Epithelial cell of proximal tubule (primary cell): Measurements from ENCODE around the gene SH3PXD2B. TPM values are rescaled to one million over a fixed set of nuclear protein-coding genes. Genes with fewer than 3 reads are reported as not detected.

Experiments
- DNase-seq: peaks from one replicate; pipeline ENCODE4 v3.0.0-alpha.2; 2011; ENCODE audit warnings: low read depth
- H3K4me3 ChIP-seq: 2 replicates; pipeline ENCODE4 v1.5.1; 2011; ENCODE audit warnings: low read depth, mild to moderate bottlenecking, low read length
- total RNA-seq: library from RNA; depleted of rRNA; stranded (reverse); fragments of >200 nt; gene quantifications from 2 replicates; pipeline ENCODE4 v1.2.3, GENCODE V29; 2015
- TF ChIP-seq, protein P1 (sequence below): conservative IDR thresholded peaks from 2 replicates; pipeline ENCODE4 v1.5.1; 2012; ENCODE audit warnings: low read depth, mild to moderate bottlenecking, low read length

Gene SH3PXD2B
- total RNA-seq, 1 donor from 2014 or later = 23.7 TPM

DNA sequence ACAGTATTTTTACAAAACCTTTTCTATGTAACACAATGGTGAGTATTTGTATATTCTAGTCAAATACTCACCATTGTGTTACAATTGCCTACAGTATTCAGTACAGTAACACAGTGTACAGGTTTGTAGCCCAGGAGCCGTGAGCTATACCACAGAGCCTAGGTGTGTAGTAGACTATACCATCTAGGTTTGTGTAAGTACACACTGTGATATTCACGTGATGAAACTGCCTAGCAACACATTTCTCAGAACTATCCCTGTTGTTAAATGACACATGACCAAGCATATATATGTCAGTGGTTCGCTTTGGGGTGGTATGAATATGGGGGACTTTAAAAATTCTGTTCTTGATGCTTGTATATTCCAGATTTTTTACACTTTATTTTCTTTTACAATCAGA lies 21.3 kb downstream of the SH3PXD2B start:
- DNase-seq = no peak
- no peak overlapping the region for H3K4me3 ChIP-seq
- TF ChIP-seq, protein P1, sequence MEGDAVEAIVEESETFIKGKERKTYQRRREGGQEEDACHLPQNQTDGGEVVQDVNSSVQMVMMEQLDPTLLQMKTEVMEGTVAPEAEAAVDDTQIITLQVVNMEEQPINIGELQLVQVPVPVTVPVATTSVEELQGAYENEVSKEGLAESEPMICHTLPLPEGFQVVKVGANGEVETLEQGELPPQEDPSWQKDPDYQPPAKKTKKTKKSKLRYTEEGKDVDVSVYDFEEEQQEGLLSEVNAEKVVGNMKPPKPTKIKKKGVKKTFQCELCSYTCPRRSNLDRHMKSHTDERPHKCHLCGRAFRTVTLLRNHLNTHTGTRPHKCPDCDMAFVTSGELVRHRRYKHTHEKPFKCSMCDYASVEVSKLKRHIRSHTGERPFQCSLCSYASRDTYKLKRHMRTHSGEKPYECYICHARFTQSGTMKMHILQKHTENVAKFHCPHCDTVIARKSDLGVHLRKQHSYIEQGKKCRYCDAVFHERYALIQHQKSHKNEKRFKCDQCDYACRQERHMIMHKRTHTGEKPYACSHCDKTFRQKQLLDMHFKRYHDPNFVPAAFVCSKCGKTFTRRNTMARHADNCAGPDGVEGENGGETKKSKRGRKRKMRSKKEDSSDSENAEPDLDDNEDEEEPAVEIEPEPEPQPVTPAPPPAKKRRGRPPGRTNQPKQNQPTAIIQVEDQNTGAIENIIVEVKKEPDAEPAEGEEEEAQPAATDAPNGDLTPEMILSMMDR = no peak

DNA sequence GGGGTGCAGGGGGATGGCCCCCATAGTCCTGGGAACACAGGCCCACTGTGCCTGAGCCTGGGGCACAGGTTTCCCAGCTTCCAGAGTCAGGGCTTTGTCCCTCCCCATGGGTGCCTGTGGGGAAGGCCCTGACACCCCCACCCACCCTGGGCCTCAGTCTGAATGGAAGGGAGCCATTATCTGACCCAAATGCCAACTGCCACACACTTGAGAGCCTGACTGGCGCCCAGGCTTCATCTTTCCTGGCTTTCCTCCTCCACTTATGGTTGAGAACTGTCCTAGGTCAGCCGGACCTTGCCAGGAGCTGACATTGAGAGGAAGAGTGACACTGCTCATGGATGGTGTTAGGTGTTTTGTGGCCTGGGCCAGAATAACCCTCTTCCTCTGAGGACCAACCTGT lies 24.0 kb downstream of the SH3PXD2B start:
- no peak overlapping the region for H3K4me3 ChIP-seq
- no peak for DNase-seq
- TF ChIP-seq, protein P1 = no peak

DNA sequence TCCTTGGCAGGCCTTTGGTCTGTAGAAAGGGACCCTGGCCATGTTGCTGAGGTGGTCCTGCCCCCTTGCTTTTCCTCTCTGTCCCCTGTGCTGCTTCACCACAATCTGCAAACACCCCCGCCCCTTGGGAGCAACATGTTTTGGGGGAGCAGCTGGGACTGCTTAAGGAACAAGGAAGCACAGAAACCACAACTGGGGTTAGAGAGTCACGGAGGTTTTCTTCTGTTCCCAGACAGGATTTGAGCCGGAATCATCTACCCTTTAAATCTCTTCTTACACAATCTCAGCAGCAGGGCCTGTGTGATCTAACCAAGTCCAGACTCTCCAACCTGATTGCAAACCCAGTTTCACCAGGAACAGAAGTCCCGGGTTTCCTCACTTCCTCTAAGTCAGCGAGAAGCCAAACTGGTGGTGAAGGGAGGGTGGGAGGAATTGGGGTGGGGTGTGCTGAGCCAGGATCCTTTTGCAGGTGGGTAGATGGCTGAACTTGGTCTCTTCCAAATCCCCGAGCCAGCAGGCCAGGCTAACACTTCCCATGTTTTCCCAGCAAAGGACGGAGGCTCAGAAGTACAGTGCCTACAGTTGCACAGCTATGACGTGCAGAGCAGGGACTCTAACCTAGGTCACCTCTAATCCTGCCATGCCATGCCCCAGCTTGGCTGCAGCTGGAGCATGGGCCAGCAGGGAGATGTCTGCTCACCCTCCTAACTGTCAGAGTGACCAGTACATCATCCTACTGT lies 25.0 kb downstream of the SH3PXD2B start:
- DNase-seq = no peak
- H3K4me3 ChIP-seq = no peak overlapping the region
- TF ChIP-seq, protein P1 = no peak

DNA sequence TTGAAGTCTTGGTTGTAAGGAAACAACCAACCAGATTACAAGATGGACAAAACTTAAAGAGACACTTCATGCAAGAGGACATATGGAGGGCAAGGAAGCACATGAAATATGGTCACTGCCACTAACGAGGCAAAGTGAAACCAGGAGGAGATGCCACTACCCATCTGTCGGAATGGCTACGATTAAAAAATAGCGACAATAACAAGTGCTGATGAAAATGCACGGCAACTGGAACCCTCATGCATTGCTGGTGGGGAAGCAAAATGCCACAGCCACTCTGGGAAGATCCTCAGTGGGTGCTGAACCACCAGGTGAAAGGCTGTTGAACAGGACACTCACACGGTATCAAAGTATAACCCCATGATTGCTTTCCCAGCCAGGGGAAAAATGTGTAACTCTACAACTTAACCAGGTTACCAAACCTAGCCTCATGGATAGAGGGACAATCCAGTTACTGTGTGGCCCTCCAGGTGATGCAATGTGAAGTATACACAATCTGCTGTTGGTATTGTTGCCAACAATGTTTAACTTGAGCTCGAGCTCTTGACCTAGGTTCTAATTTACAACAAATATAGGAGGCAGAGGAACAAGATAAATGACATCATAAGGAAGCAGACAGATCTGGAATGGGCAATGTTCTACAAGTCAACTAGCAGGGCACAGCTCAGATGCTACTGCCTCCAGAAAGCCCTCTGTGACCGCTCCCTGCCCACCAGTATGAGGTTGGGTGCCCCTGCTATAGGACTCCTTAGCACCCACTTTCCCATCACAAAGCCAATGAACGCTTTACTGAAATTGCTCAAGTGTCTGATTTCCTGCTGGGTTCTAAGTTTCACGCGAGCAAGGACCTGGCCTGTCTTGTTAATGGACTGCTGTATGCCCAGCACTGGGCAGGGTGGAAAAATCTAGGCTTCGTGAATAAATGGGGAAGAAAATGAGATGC lies 25.8 kb downstream of the SH3PXD2B start:
- H3K4me3 ChIP-seq = no peak overlapping the region
- no peak for DNase-seq
- TF ChIP-seq, protein P1 = no peak

DNA sequence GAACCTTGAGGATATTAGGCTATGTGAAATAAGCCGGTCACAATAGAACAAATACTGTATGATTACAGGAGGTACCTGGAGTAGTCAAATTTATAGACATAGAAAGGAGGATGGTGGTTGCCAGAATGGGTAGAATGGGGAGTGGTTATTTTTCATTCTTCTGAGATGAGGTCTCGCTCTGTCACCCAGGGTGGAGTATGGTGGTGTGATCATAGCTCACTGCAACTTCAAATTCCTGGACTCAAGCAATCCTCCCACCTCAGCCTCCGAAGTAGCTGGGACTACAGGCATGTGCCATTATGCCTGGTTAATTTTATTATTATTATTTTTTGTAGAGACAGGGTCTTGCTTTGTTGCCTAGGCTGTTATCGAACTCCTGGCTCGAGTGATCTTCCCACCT lies 27.1 kb downstream of the SH3PXD2B start:
- H3K4me3 ChIP-seq = no peak overlapping the region
- TF ChIP-seq, protein P1 = no peak
- DNase-seq = no peak

DNA sequence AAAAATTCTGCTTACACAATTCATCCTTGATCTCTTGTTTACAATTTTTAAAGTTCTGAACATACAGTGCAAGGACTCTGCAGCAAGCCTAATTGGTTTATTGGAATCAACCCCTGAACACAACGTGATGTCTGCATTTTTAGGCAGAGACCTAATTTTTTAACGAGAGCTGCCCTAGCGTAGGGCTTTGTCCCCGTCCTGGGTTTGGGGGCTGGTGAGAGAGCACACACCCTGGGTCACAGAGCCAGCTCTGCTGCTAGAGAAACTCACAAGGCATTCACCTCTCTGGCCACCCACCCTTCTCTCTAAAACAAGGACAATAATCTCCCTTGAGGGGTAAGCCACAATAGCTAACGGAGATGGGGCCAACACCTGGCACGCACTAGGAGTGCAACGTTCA lies 28.2 kb downstream of the SH3PXD2B start:
- DNase-seq = no peak
- no peak overlapping the region for H3K4me3 ChIP-seq
- TF ChIP-seq, protein P1 = no peak
